Pancreas (tissue), 10 donors: Measurements from ENCODE around the gene BRD7. TPM values are rescaled to one million over a fixed set of nuclear protein-coding genes. Genes with fewer than 3 reads are reported as not detected.

ENCODE experiments used
- ATAC-seq, 4 donors: fragments of 200-7000 bp; cut with Tn5 transposase; one replicate each; pipeline versions ENCODE4 v1.8.0 to v1.9.1; 2020; ENCODE audit warnings: mild to moderate bottlenecking in 4 of 4, moderate library complexity in 4 of 4
- DNase-seq, 6 donors: peaks; one replicate each; pipeline ENCODE4 v3.0.0-alpha.2; 2020
- FAIRE-seq: peaks from 2 replicates; lab custom pipeline; 2012; peaks lifted over from hg19 to GRCh38; lab: Jason Lieb, UNC
- H3K27ac ChIP-seq, 4 donors: fragments of 200-600 bp; sonication (generic); 1 replicate in 3 of 4; 2 replicates in 1 of 4; pipeline versions ENCODE4 v1.5.0 to v1.8.0; 2020
- H3K27me3 ChIP-seq, 4 donors: fragments of 200-600 bp; one replicate each; pipeline ENCODE4 v1.8.0; 2021
- H3K36me3 ChIP-seq, 3 donors: fragments of 200-600 bp; sonication (generic) in 1 of 3; one replicate each; pipeline versions ENCODE4 v1.5.0 to v1.8.0; 2020 to 2021
- H3K4me1 ChIP-seq, 3 donors: fragments of 200-600 bp; one replicate each; pipeline ENCODE4 v1.8.0; 2021
- H3K4me3 ChIP-seq, 4 donors: fragments of 200-600 bp; sonication (generic) in 2 of 4; one replicate each; pipeline versions ENCODE4 v1.5.0 to v1.8.0; 2020 to 2021
- H3K9me3 ChIP-seq, 4 donors: fragments of 200-600 bp; one replicate each; pipeline ENCODE4 v1.8.0; 2021
- CTCF ChIP-seq, 4 donors: fragments of 200-600 bp; sonication (generic) in 3 of 4; IDR thresholded peaks; one replicate each; pipeline versions ENCODE4 v1.5.0 to v1.8.0; 2021; ENCODE audit warnings: antibody characterized with exemption in 4 of 4
- WGBS, 2 donors: extraction: QIAGEN DNeasy Blood & Tissue Kit; methylation state at CpG; one replicate each; pipeline ENCODE4 v1.1.7; 2013; 5-methylcytosine and 5-hydroxymethylcytosine counted together
- intact Hi-C, 3 donors: fragments of 100-400 bp; cut with DNase I; formaldehyde crosslinking; loops; one replicate each; pipeline versions ENCODE4 v1.11.1 to v1.14.2; 2022
- polyA plus RNA-seq, 2 donors: library from polyadenylated mRNA; stranded (reverse); fragments of 200-250 nt; gene quantifications; one replicate each; pipeline ENCODE4 v1.2.3, GENCODE V29; 2013
- total RNA-seq, 6 donors: library from RNA; stranded (reverse); fragmentation: NEBNext Ultra II Directional in 4 of 6; extraction: Animal tissue kit (Norgen Biotek cat#: 25700) in 4 of 6; gene quantifications; one replicate each; pipeline versions ENCODE4 v1.2.1 to v1.2.4, GENCODE V29; 2021 to 2023
- donor health status: healthy with polysubstance abuse.
- donor health status: DM: no; HTN: no; CAD: no; lungs with moderate emphysema.
- donor health status: DM: no; HTN: no; CAD: no.
- donor health status: control.
- donor health status: control.
- donor health status: Bipolar disorder and iron deficiency.
- donor health status: DM: yes; HTN: yes; CAD: no.
- donor health status: DM: no; HTN: no; CAD: no.
- donor health status: DM: no; HTN: no; CAD: no.
- donor health status: DM: yes; HTN: yes; CAD: no.

The BRD7 gene
- total and polyA plus RNA-seq, 8 donors: 23.4 to 40.4 (median 32.4) TPM

GRCh38 chr16:50371936-50372595 lies 3.3 kb upstream of the BRD7 start:
- H3K9me3 ChIP-seq: no peaks in the 10 kb centered on the region
- no peak for FAIRE-seq
- intact Hi-C loops: loop anchor here in 1 of 3 donors (10.0 kb wide), 1 partner anchor 273 kb away; no protein-coding TSS in a partner anchor
- no peaks in the 10 kb centered on the region for H3K36me3 ChIP-seq
- H3K4me3 ChIP-seq: no peak overlapping the region
- peak in 1 of 6 donors; percentile 16 for DNase-seq
- WGBS, 2 donors: 56 to 65% methylated on average over 7 of the region's 7 CpGs
- ATAC-seq: peak in 3 of 4 donors; percentile 20 to 54 (median 31)
- H3K27ac ChIP-seq: no peak overlapping the region
- peaks cover 0 to 7% (median 5%) of the 10 kb centered on the region in 3 donors for H3K4me1 ChIP-seq
- H3K27me3 ChIP-seq: no peaks in the 10 kb centered on the region
- TF ChIP-seq CTCF (IDR thresholded peaks at IDR 0.05): no peak

GRCh38 chr16:50371036-50371716 lies 2.4 kb upstream of the BRD7 start:
- WGBS, 2 donors: 77 to 78% methylated on average over 4 of the region's 4 CpGs
- DNase-seq (no peak), FAIRE-seq (no peak), ATAC-seq (no peak)
- Histone ChIP-seq H3K9me3 (no peaks in the 10 kb centered on the region), H3K36me3 (no peaks in the 10 kb centered on the region), H3K4me1 (peaks cover 0 to 16% (median 13%) of the 10 kb centered on the region in 3 donors), H3K27me3 (no peaks in the 10 kb centered on the region), H3K4me3 (no peak overlapping the region), H3K27ac (no peak overlapping the region)
- intact Hi-C loops: loop anchor here in 1 of 3 donors (10.0 kb wide), 1 partner anchor 274 kb away; no protein-coding TSS in a partner anchor
- no peak for TF ChIP-seq CTCF (IDR thresholded peaks at IDR 0.05)

GRCh38 chr16:50369133-50369804 lies 481 bp upstream of the BRD7 start:
- peak in 1 of 4 donors; percentile 28 for TF ChIP-seq CTCF (IDR thresholded peaks at IDR 0.05)
- no peak for FAIRE-seq
- ATAC-seq: peak in 1 of 4 donors; percentile 7
- DNase-seq: no peak
- WGBS, 2 donors: 15 to 16% methylated on average over 7 of the region's 7 CpGs
- Histone ChIP-seq H3K9me3 (no peaks in the 10 kb centered on the region), H3K36me3 (no peaks in the 10 kb centered on the region), H3K27ac (no peak overlapping the region), H3K4me1 (peaks cover 0 to 20% (median 20%) of the 10 kb centered on the region in 3 donors), H3K4me3 (peak overlapping the region in 2 of 4 donors; percentile 40 to 98), H3K27me3 (no peaks in the 10 kb centered on the region)
- intact Hi-C loops: no loop called here

GRCh38 chr16:50367777-50368409 lies 895 bp downstream of the BRD7 start:
- WGBS, 2 donors: 4% methylated on average over 23 of the region's 23 CpGs
- FAIRE-seq (no peak), ATAC-seq (no peak), DNase-seq (no peak)
- peak overlapping the region in 1 of 4 donors; percentile 7 for H3K27ac ChIP-seq
- H3K9me3 ChIP-seq: no peaks in the 10 kb centered on the region
- no peak for TF ChIP-seq CTCF (IDR thresholded peaks at IDR 0.05)
- H3K27me3 ChIP-seq: no peaks in the 10 kb centered on the region
- intact Hi-C loops: no loop called here
- peaks cover 0 to 20% (median 20%) of the 10 kb centered on the region in 3 donors for H3K4me1 ChIP-seq
- H3K36me3 ChIP-seq: no peaks in the 10 kb centered on the region
- H3K4me3 ChIP-seq: peak overlapping the region; percentile 87 to 100 (median 98)
